B cell (primary cell): Measurements from ENCODE around the gene LPAR4. TPM values are rescaled to one million over a fixed set of nuclear protein-coding genes. Genes with fewer than 3 reads are reported as not detected.
A peak's percentile ranks its signal among the peaks of the same experiment; 100 is the strongest.

Experiments
- ATAC-seq: fragments of 200-7000 bp; cut with Tn5 transposase; one replicate; pipeline ENCODE4 v1.10.0; 2021; ENCODE audit warnings: low read depth, mild to moderate bottlenecking, moderate number of reproducible peaks, moderate library complexity
- CTCF ChIA-PET: fragments of 350-600 bp; sonication (Branson Sonifier 250); formaldehyde crosslinking; loops from one replicate; lab custom pipeline; 2021; ENCODE audit warnings: antibody characterized with exemption, inconsistent platforms; lab: Charles Lee
- POLR2A ChIA-PET: fragments of 350-600 bp; sonication (Branson Sonifier 250); formaldehyde crosslinking; loops from one replicate; lab custom pipeline; 2021; ENCODE audit warnings: antibody characterized with exemption; lab: Charles Lee
- DNase-seq: peaks from one replicate; pipeline ENCODE4 v3.0.0; 2013
- H2AFZ ChIP-seq: 2 replicates; pipeline ENCODE4 v1.6.1; 2012; ENCODE audit warnings: mild to moderate bottlenecking, low read depth, low read length; ENCODE audit not compliant: insufficient read depth, poor library complexity, severe bottlenecking
- H3K27ac ChIP-seq, 2 donors: 1 replicate in 1 of 2; 2 replicates in 1 of 2; pipeline ENCODE4 v1.5.1; 2012 to 2013; ENCODE audit warnings: low read length in 2 of 2, mild to moderate bottlenecking in 2 of 2, moderate library complexity in 1 of 2
- H3K27me3 ChIP-seq, 4 experiments: fragments of 200-600 bp in 1 of 4; sonication (generic) in 1 of 4; replicated peaks in 1 of 4; 1 replicate in 2 of 4; 2 replicates in 2 of 4; pipeline versions ENCODE4 v1.6.1 to v1.7.0; 2013 to 2016; ENCODE audit warnings: low read length in 3 of 4, mild to moderate bottlenecking in 2 of 4, mixed read lengths in 1 of 4, moderate library complexity in 1 of 4; ENCODE audit not compliant: insufficient read depth in 4 of 4, control insufficient read depth in 3 of 4; ENCODE audit errors: control extremely low read depth in 1 of 4
- H3K36me3 ChIP-seq, 2 experiments: replicated peaks in 1 of 2; 1 replicate in 1 of 2; 2 replicates in 1 of 2; pipeline versions ENCODE4 v1.6.1 to v1.7.1; 2013; ENCODE audit warnings: low read length in 1 of 2; ENCODE audit not compliant: insufficient read depth in 2 of 2, control insufficient read depth in 1 of 2; ENCODE audit errors: control extremely low read depth in 1 of 2, extremely low read depth in 1 of 2
- H3K4me1 ChIP-seq, 2 donors: fragments of 200-600 bp in 1 of 2; sonication (generic) in 1 of 2; 1 replicate in 1 of 2; 2 replicates in 1 of 2; pipeline versions ENCODE4 v1.5.1 to v1.6.1; 2013 to 2017; ENCODE audit warnings: low read length in 2 of 2; ENCODE audit not compliant: control insufficient read depth in 2 of 2, insufficient read depth in 2 of 2
- H3K4me2 ChIP-seq: replicated peaks from 2 replicates; pipeline ENCODE3; 2012; ENCODE audit warnings: mild to moderate bottlenecking, low read depth, low read length; ENCODE audit not compliant: poor library complexity, severe bottlenecking
- H3K4me3 ChIP-seq, 5 experiments: fragments of 200-600 bp in 1 of 5; sonication (generic) in 1 of 5; 1 replicate in 3 of 5; 2 replicates in 2 of 5; pipeline versions ENCODE4 v1.5.1 to v1.7.0; 2011 to 2016; ENCODE audit warnings: low read length in 4 of 5, mild to moderate bottlenecking in 4 of 5, low read depth in 2 of 5, control low read depth in 1 of 5, moderate library complexity in 1 of 5; ENCODE audit not compliant: insufficient read depth in 1 of 5; ENCODE audit errors: control extremely low read depth in 1 of 5, extremely low read depth in 1 of 5
- H3K79me2 ChIP-seq: fragments of 200-600 bp; sonication (generic); one replicate; pipeline ENCODE4 v1.6.0; 2016; ENCODE audit warnings: low read length; ENCODE audit not compliant: control insufficient read depth, insufficient read depth
- H3K9ac ChIP-seq: fragments of 200-600 bp; sonication (generic); 2 replicates; pipeline ENCODE4 v1.6.1; 2017; ENCODE audit warnings: mild to moderate bottlenecking, low read length, moderate library complexity
- H3K9me3 ChIP-seq, 3 donors: one replicate each; pipeline versions ENCODE4 v1.6.1 to v1.7.1; 2013; ENCODE audit warnings: low read length in 2 of 3; ENCODE audit not compliant: control insufficient read depth in 2 of 3, insufficient read depth in 1 of 3; ENCODE audit errors: control extremely low read depth in 1 of 3
- H4K20me1 ChIP-seq: 2 replicates; pipeline ENCODE4 v1.6.0; 2012; ENCODE audit warnings: mild to moderate bottlenecking, low read length; ENCODE audit not compliant: insufficient read depth, control insufficient read depth, poor library complexity, severe bottlenecking
- H3K27ac Mint-ChIP-seq: one replicate; pipeline ENCODE4 v1.8.0; 2021; ENCODE audit warnings: mixed read lengths
- H3K27me3 Mint-ChIP-seq: one replicate; pipeline ENCODE4 v1.8.0; 2021; ENCODE audit warnings: mixed read lengths
- H3K4me1 Mint-ChIP-seq: one replicate; pipeline ENCODE4 v1.8.0; 2021; ENCODE audit warnings: mixed read lengths
- H3K4me3 Mint-ChIP-seq: one replicate; pipeline ENCODE4 v1.8.0; 2021; ENCODE audit warnings: mixed read lengths
- H3K9me3 Mint-ChIP-seq: one replicate; pipeline ENCODE4 v1.8.0; 2022; ENCODE audit warnings: mixed read lengths; ENCODE audit not compliant: insufficient read depth
- CTCF ChIP-seq: fragments of 200-600 bp; IDR thresholded peaks from one replicate; pipeline ENCODE4 v1.8.0; 2022; ENCODE audit warnings: antibody characterized with exemption, mild to moderate bottlenecking
- EZH2 ChIP-seq: IDR thresholded peaks from 2 replicates; pipeline ENCODE4 v1.6.1; 2012; ENCODE audit warnings: borderline replicate concordance, low read depth, mild to moderate bottlenecking, moderate library complexity, low read length; ENCODE audit not compliant: insufficient read depth, poor library complexity, severe bottlenecking
- WGBS: methylation state at CpG from one replicate; pipeline ENCODE4 v1.1.5; 2013; ENCODE audit warnings: missing lambda C conversion rate; ENCODE audit not compliant: insufficient coverage; 5-methylcytosine and 5-hydroxymethylcytosine counted together
- intact Hi-C: fragments of 100-400 bp; cut with micrococcal nuclease; formaldehyde crosslinking; loops from one replicate; pipeline ENCODE4 v1.10.0; 2022
- polyA plus RNA-seq: library from polyadenylated mRNA; depleted of rRNA; stranded (reverse); fragments of >200 nt; gene quantifications from 2 replicates; pipeline ENCODE4 v1.2.3, GENCODE V29; 2012
- total RNA-seq, 2 donors: library from RNA; stranded (reverse); fragments of 120-200 nt in 1 of 2; gene quantifications; 1 replicate in 1 of 2; 2 replicates in 1 of 2; pipeline versions ENCODE4 v1.2.3 to v1.2.4, GENCODE V29; 2013 to 2022

LPAR4 gene
- total and polyA plus RNA-seq, 2 donors (not counting 1 experiment from before 2014, with no cell fraction given), result 0.03 TPM; not detected in 1

GRCh38 chrX:78800114-78800513 lies 52.6 kb downstream of the LPAR4 start:
- no peak overlapping the region for H3K9ac ChIP-seq
- no peak overlapping the region for H3K27ac ChIP-seq
- H4K20me1 ChIP-seq, result no peaks in the 10 kb centered on the region
- CTCF ChIA-PET, result no interaction called here
- POLR2A ChIA-PET, result no interaction called here
- ATAC-seq (no peak), DNase-seq (no peak)
- no CpG with 5 or more reads among the region's 2 CpGs for WGBS
- Mint-ChIP-seq H3K9me3 (peaks cover 3% of the 10 kb centered on the region), H3K4me1 (peaks cover 13% of the 10 kb centered on the region), H3K27ac (no peak overlapping the region), H3K27me3 (no peaks in the 10 kb centered on the region), H3K4me3 (no peak overlapping the region)
- H2AFZ ChIP-seq, result no peak overlapping the region
- peaks cover 0 to 8% (median 3%) of the 10 kb centered on the region in 3 donors for H3K9me3 ChIP-seq
- H3K4me1 ChIP-seq, result no peaks in the 10 kb centered on the region
- no peaks in the 10 kb centered on the region for H3K27me3 ChIP-seq
- no peak overlapping the region for H3K4me3 ChIP-seq
- TF ChIP-seq EZH2 (no peak), CTCF (no peak)
- intact Hi-C loops, result no loop called here
- no peaks in the 10 kb centered on the region for H3K36me3 ChIP-seq
- no peak overlapping the region for H3K4me2 ChIP-seq
- no peaks in the 10 kb centered on the region for H3K79me2 ChIP-seq

GRCh38 chrX:78800694-78801093 lies 53.2 kb downstream of the LPAR4 start:
- H3K9me3 Mint-ChIP-seq, result peaks cover 3% of the 10 kb centered on the region
- Histone ChIP-seq H3K27ac (no peak overlapping the region), H3K27me3 (no peaks in the 10 kb centered on the region), H3K4me3 (no peak overlapping the region), H3K9me3 (peaks cover 0 to 8% (median 3%) of the 10 kb centered on the region in 3 donors), H3K36me3 (no peaks in the 10 kb centered on the region), H3K9ac (no peak overlapping the region), H2AFZ (no peak overlapping the region), H3K4me1 (no peaks in the 10 kb centered on the region), H3K4me2 (no peak overlapping the region), H3K79me2 (no peaks in the 10 kb centered on the region), H4K20me1 (no peaks in the 10 kb centered on the region)
- ATAC-seq, result no peak
- TF ChIP-seq CTCF (no peak), EZH2 (no peak)
- intact Hi-C loops, result no loop called here
- DNase-seq, result peak; percentile 10
- H3K4me3 Mint-ChIP-seq, result no peak overlapping the region
- ChIA-PET CTCF (no interaction called here), POLR2A (no interaction called here)
- no peak overlapping the region for H3K27ac Mint-ChIP-seq
- H3K27me3 Mint-ChIP-seq, result no peaks in the 10 kb centered on the region
- H3K4me1 Mint-ChIP-seq, result peaks cover 13% of the 10 kb centered on the region
